Bronchial epithelial cell (primary cell): ENCODE measurements around the gene SP110. TPM values are rescaled to one million over a fixed set of nuclear protein-coding genes. Genes with fewer than 3 reads are reported as not detected.
A peak's percentile ranks its signal among the peaks of the same experiment; 100 is the strongest.
"Not testable (repeated sequence)": the region's sequence is repeated elsewhere in the genome, so short reads cannot be mapped to it uniquely, and the experiment has no call there.

Source experiments
- DNase-seq: peaks from one replicate; pipeline ENCODE4 v3.0.0-alpha.2; 2010; ENCODE audit warnings: low read depth
- FAIRE-seq: peaks from 2 replicates; lab custom pipeline; 2011; peaks lifted over from hg19 to GRCh38; lab: Jason Lieb, UNC
- H3K27me3 ChIP-seq: 2 replicates; pipeline ENCODE4 v1.5.1; 2011; ENCODE audit warnings: low read length; ENCODE audit not compliant: control insufficient read depth, insufficient read depth
- H3K36me3 ChIP-seq: 2 replicates; pipeline ENCODE4 v1.5.1; 2011; ENCODE audit warnings: low read length; ENCODE audit not compliant: control insufficient read depth, insufficient read depth
- H3K4me3 ChIP-seq: 2 replicates; pipeline ENCODE4 v1.5.1; 2011; ENCODE audit warnings: mild to moderate bottlenecking, low read depth, low read length, control low read depth
- CTCF ChIP-seq: IDR thresholded peaks from 2 replicates; pipeline ENCODE4 v1.5.1; 2011; ENCODE audit warnings: mild to moderate bottlenecking, moderate library complexity, low read length, control low read depth, inconsistent platforms; ENCODE audit not compliant: insufficient read depth, severe bottlenecking
- total RNA-seq: library from RNA; depleted of rRNA; stranded (reverse); fragments of >200 nt; gene quantifications from 2 replicates; pipeline ENCODE4 v1.2.1, GENCODE V29; 2014

The SP110 gene
- total RNA-seq, 1 donor from 2014 or later = 0.53 TPM

GRCh38 chr2:230230496-230231200 is 10.9 kb upstream of the SP110 start:
- no peak overlapping the region for H3K4me3 ChIP-seq
- FAIRE-seq = no peak
- H3K27me3 ChIP-seq = no peaks in the 10 kb centered on the region
- no peak for DNase-seq
- no peak for TF ChIP-seq CTCF
- H3K36me3 ChIP-seq = no peaks in the 10 kb centered on the region

DNA sequence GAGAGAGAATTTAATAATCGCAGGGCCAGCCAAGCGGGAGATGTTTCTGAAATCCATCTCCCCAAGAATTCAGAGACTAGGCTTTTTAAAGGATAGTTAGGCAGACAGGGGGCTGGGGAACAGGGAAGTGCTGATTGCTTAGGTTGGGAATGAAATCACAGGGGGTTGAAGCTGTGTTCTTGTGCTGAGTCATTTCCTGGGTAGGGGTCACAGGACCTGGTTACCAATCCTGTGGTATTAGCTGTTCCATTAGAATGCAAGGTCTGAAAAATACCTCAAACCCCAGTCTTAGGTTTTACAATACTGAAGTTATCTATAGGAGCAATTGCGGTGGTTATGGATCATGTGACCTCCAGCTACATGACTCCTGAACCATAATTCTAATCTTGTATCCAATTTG is 10.3 kb upstream of the SP110 start:
- peak; percentile 71 for DNase-seq
- no peak for TF ChIP-seq CTCF
- Histone ChIP-seq H3K4me3 (no peak overlapping the region), H3K27me3 (no peaks in the 10 kb centered on the region), H3K36me3 (no peaks in the 10 kb centered on the region)
- FAIRE-seq = no peak

- TF ChIP-seq CTCF = no peak
- no peaks in the 10 kb centered on the region for H3K27me3 ChIP-seq
- no peaks in the 10 kb centered on the region for H3K36me3 ChIP-seq
- DNase-seq = no peak
- no peak for FAIRE-seq
- H3K4me3 ChIP-seq = no peak overlapping the region
These were observed 7.4 kb upstream of the SP110 start for GRCh38 chr2:230227216-230227615.

DNA sequence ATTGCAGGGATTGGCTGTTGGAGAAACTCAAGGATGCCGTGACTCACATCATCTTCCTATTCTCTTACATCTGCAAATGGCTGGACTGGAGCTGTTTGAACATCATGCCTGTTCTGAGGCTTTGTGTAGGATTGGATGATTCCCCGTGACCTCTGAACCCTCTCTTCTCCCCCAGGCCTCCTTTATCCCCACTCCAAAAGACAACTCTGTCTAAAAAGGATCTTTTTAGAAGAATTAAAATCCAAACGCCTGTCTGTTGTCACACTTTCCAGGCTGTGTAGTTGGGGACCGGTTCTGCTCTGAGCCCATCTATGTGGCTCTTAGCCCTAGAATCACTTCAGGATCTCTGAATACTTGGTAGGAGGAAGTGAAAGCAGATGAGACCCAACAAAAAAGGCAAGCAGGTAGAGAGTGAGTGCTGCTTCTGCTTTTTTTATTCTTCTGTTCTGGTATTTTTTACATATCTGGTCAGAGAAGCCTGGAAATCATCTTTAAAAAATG is 6.3 kb upstream of the SP110 start:
- FAIRE-seq = peak; percentile 32
- no peak overlapping the region for H3K4me3 ChIP-seq

DNA sequence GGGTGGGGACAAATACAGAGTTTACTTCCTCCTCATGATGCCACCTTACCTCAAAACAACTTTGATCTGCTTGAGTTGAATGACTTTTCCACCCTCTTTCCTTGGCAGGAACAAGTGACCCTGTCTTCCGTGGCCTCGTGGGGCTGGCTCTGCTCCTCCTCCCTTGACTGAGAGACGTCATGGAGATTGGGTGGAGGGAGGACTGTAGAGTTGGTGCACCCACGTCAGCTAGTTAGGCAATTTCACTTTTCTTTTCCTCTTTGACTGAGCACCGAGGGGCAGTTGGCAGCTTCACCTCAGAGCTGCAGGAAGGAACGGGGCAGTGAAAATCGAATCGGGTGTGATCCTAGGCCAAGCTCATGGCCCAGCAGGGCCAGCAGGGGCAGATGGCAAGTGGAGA is 5.7 kb upstream of the SP110 start, which contains the start of gene SP140:
SP140 (plus strand) TSS at position 251 of the 400 bp plus-strand sequence; CDS start at position 360, 109 bp downstream.
- no peak for TF ChIP-seq CTCF
- FAIRE-seq = no peak
- Histone ChIP-seq H3K27me3 (no peaks in the 10 kb centered on the region), H3K36me3 (no peaks in the 10 kb centered on the region), H3K4me3 (no peak within 1 kb of the TSS)
- DNase-seq = no peak

More for the DNA sequence above, 6.3 kb upstream of the SP110 start:
- Histone ChIP-seq H3K36me3 (no peaks in the 10 kb centered on the region), H3K27me3 (no peaks in the 10 kb centered on the region)
- DNase-seq = no peak
- TF ChIP-seq CTCF = no peak

DNA sequence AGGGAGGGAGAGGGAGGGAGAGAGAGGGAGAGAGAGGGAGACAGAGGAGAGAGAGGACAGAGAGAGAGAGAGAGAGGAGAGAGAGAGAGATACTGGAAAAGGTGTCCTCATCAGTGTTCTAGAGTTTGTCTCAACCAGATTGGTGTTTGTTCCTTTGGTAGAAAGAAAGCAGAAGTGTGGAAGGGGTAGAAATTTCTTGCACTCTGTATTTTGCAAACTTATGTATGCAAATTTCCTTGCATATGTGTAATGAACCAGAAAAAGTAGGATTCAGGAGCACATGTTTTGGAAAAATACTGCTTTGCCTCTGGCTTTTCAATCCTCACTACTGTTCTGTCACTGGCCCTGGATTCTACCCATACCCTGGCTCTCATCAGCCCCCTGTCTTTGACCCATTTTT is 4.7 kb upstream of the SP110 start:
- H3K27me3 ChIP-seq = no peaks in the 10 kb centered on the region
- no peaks in the 10 kb centered on the region for H3K36me3 ChIP-seq
- H3K4me3 ChIP-seq = no peak overlapping the region
- FAIRE-seq (no peak), DNase-seq (no peak)
- TF ChIP-seq CTCF = no peak

DNA sequence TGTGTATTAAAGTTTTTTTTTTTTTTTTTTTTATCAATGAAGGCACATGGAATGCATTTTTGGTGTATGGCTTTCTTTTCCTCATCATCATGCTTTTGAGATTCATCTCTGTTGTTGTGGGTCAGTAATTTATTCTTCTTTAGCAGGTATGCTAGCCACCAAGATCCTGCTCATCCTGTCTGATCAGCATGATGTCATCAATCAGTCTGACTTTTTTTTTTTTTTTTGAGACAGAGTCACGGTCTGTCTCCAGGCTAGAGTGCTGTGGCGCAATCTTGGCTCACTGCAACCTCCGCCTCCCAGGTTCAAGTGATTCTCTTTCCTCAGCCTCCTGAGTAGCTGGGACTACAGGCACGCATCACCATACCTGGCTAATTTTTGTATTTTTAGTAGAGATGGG is 3.0 kb upstream of the SP110 start:
- FAIRE-seq, H3K27me3 ChIP-seq, H3K4me3 ChIP-seq, H3K36me3 ChIP-seq: not testable (repeated sequence)
- peak; percentile 86 for DNase-seq
